Thoracic aorta (tissue), 2 donors: ENCODE data around the gene PDE4B. TPM values are rescaled to one million over a fixed set of nuclear protein-coding genes. Genes with fewer than 3 reads are reported as not detected.

ENCODE experiments used
- ATAC-seq: fragments of 150-250 bp; one replicate; pipeline ENCODE4 v1.8.0; 2017; ENCODE audit warnings: low read depth; ENCODE audit not compliant: insufficient number of reproducible peaks, low FRiP score
- DNase-seq: peaks from one replicate; pipeline ENCODE4 v3.0.0-alpha.2; 2020; ENCODE audit warnings: low spot score
- H3K27ac ChIP-seq, 2 donors: fragments of 200-600 bp; sonication (generic); 1 replicate in 1 of 2; 2 replicates in 1 of 2; pipeline ENCODE4 v1.5.1; 2016; ENCODE audit warnings: mild to moderate bottlenecking in 2 of 2, moderate library complexity in 2 of 2
- H3K27me3 ChIP-seq: fragments of 200-600 bp; sonication (generic); replicated peaks from 2 replicates; pipeline ENCODE4 v1.6.0; 2016; ENCODE audit warnings: mild to moderate bottlenecking; ENCODE audit not compliant: insufficient read depth
- H3K36me3 ChIP-seq: fragments of 200-600 bp; sonication (generic); one replicate; pipeline ENCODE4 v1.5.1; 2016
- H3K4me1 ChIP-seq, 2 donors: fragments of 200-600 bp; sonication (generic); 1 replicate in 1 of 2; 2 replicates in 1 of 2; pipeline versions ENCODE4 v1.5.1 to v1.6.0; 2016; ENCODE audit warnings: low read depth in 2 of 2, mild to moderate bottlenecking in 1 of 2; ENCODE audit not compliant: control insufficient read depth in 1 of 2
- H3K4me3 ChIP-seq: fragments of 200-600 bp; sonication (generic); 2 replicates; pipeline ENCODE4 v1.5.1; 2016; ENCODE audit warnings: mild to moderate bottlenecking
- H3K9me3 ChIP-seq: fragments of 200-600 bp; sonication (generic); 2 replicates; pipeline ENCODE4 v1.5.1; 2016
- total RNA-seq, 2 donors: library from RNA; depleted of rRNA; stranded (reverse); fragments of >200 nt; gene quantifications; one replicate each; pipeline versions ENCODE4 v1.1.0 to v1.2.3, GENCODE V29; 2016
- TF ChIP-seq, protein P1 (sequence below): fragments of 200-600 bp; sonication (generic); IDR thresholded peaks from one replicate; pipeline ENCODE4 v1.5.1; 2019; ENCODE audit warnings: antibody characterized with exemption

Gene PDE4B
- total RNA-seq, 2 donors from 2014 or later: 29.0 to 42.4 TPM

- Histone ChIP-seq H3K27ac (no peak overlapping the region), H3K36me3 (no peaks in the 10 kb centered on the region), H3K27me3 (no peaks in the 10 kb centered on the region), H3K4me1 (no peaks in the 10 kb centered on the region), H3K4me3 (peak overlapping the region; percentile 59), H3K9me3 (peaks cover 8% of the 10 kb centered on the region)
- TF ChIP-seq, protein P1, sequence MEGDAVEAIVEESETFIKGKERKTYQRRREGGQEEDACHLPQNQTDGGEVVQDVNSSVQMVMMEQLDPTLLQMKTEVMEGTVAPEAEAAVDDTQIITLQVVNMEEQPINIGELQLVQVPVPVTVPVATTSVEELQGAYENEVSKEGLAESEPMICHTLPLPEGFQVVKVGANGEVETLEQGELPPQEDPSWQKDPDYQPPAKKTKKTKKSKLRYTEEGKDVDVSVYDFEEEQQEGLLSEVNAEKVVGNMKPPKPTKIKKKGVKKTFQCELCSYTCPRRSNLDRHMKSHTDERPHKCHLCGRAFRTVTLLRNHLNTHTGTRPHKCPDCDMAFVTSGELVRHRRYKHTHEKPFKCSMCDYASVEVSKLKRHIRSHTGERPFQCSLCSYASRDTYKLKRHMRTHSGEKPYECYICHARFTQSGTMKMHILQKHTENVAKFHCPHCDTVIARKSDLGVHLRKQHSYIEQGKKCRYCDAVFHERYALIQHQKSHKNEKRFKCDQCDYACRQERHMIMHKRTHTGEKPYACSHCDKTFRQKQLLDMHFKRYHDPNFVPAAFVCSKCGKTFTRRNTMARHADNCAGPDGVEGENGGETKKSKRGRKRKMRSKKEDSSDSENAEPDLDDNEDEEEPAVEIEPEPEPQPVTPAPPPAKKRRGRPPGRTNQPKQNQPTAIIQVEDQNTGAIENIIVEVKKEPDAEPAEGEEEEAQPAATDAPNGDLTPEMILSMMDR: no peak
- no peak for ATAC-seq
- no peak for DNase-seq
These were observed 660 bp upstream of the PDE4B start for GRCh38 chr1:65791801-65792668.

DNA sequence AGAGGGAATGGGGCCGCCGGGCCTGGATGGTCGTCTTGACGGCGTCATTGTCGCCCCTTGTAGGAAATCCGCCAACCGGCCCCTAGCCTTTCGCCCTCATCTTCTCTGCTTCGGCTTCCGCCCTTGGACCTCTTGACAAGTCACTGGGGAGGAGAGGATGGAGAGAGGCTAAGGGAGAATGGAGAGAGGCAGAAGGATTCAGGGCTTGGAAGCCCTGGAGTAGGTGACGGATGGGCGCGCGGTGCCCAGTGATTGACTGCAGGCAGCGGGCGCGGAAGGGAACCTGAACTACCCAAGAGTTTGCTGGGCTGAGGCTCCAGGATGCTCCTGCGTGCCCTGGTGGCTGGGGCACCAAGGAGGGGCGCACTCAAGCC is 651 bp downstream of the PDE4B start:
- Histone ChIP-seq H3K27me3 (no peaks in the 10 kb centered on the region), H3K4me1 (no peaks in the 10 kb centered on the region), H3K4me3 (peak overlapping the region; percentile 59), H3K27ac (no peak overlapping the region), H3K36me3 (no peaks in the 10 kb centered on the region), H3K9me3 (peaks cover 8% of the 10 kb centered on the region)
- DNase-seq (no peak), ATAC-seq (no peak)
- TF ChIP-seq, protein P1: no peak

- Histone ChIP-seq H3K4me3 (no peak overlapping the region), H3K36me3 (no peaks in the 10 kb centered on the region), H3K9me3 (no peaks in the 10 kb centered on the region), H3K27ac (no peak overlapping the region), H3K4me1 (no peaks in the 10 kb centered on the region), H3K27me3 (no peaks in the 10 kb centered on the region)
- ATAC-seq (no peak), DNase-seq (no peak)
- TF ChIP-seq, protein P1: no peak
These were observed 2.6 kb downstream of the PDE4B start for GRCh38 chr1:65795311-65795710.

GRCh38 chr1:65799601-65800000 is 6.9 kb downstream of the PDE4B start:
- Histone ChIP-seq H3K4me1 (no peaks in the 10 kb centered on the region), H3K27ac (no peak overlapping the region), H3K9me3 (no peaks in the 10 kb centered on the region), H3K36me3 (no peaks in the 10 kb centered on the region), H3K4me3 (no peak overlapping the region), H3K27me3 (no peaks in the 10 kb centered on the region)
- DNase-seq (no peak), ATAC-seq (no peak)
- TF ChIP-seq, protein P1: no peak

- H3K36me3 ChIP-seq: no peaks in the 10 kb centered on the region
- H3K27me3 ChIP-seq: no peaks in the 10 kb centered on the region
- no peak overlapping the region for H3K4me3 ChIP-seq
- TF ChIP-seq, protein P1: no peak
- no peak for ATAC-seq
- H3K9me3 ChIP-seq: no peaks in the 10 kb centered on the region
- no peak overlapping the region for H3K27ac ChIP-seq
- DNase-seq: no peak
- no peaks in the 10 kb centered on the region for H3K4me1 ChIP-seq
These were observed 11.9 kb downstream of the PDE4B start for GRCh38 chr1:65804584-65804983.
